Endodermal cell (in vitro differentiated cells): ENCODE measurements around the gene POC1A. TPM values are rescaled to one million over a fixed set of nuclear protein-coding genes. Genes with fewer than 3 reads are reported as not detected.

Source experiments
- DNase-seq: peaks from one replicate; pipeline ENCODE4 v3.0.0-alpha.2; 2017
- H3K27ac ChIP-seq: 2 replicates; pipeline ENCODE4 v1.5.1; 2013; ENCODE audit warnings: mild to moderate bottlenecking, low read depth, low read length, moderate library complexity
- H3K27me3 ChIP-seq: 2 replicates; pipeline ENCODE4 v1.6.1; 2013; ENCODE audit warnings: mild to moderate bottlenecking, low read length, moderate library complexity; ENCODE audit not compliant: insufficient read depth, control insufficient read depth, poor library complexity, severe bottlenecking
- H3K36me3 ChIP-seq: 2 replicates; pipeline ENCODE4 v1.7.0; 2013; ENCODE audit warnings: mild to moderate bottlenecking, low read length, moderate library complexity; ENCODE audit not compliant: control insufficient read depth, insufficient read depth
- H3K4me1 ChIP-seq: one replicate; pipeline ENCODE4 v1.7.0; 2013; ENCODE audit warnings: low read length; ENCODE audit not compliant: control insufficient read depth, insufficient read depth
- H3K4me3 ChIP-seq: 2 replicates; pipeline ENCODE4 v1.5.1; 2013; ENCODE audit warnings: mild to moderate bottlenecking, low read length, moderate library complexity
- H3K9ac ChIP-seq: 2 replicates; pipeline ENCODE4 v1.6.1; 2013; ENCODE audit warnings: mild to moderate bottlenecking, low read length, moderate library complexity; ENCODE audit not compliant: poor library complexity, severe bottlenecking; ENCODE audit errors: extremely low read depth
- H3K9me3 ChIP-seq: 2 replicates; pipeline ENCODE4 v1.6.1; 2013; ENCODE audit warnings: mild to moderate bottlenecking, low read length, moderate library complexity; ENCODE audit not compliant: control insufficient read depth
- H3K27ac Mint-ChIP-seq: 2 replicates; pipeline ENCODE4 v1.8.0; 2020; ENCODE audit warnings: mixed read lengths
- H3K27me3 Mint-ChIP-seq: 2 replicates; pipeline ENCODE4 v1.8.0; 2021; ENCODE audit warnings: mild to moderate bottlenecking, mixed read lengths; ENCODE audit not compliant: insufficient read depth
- H3K36me3 Mint-ChIP-seq: 2 replicates; pipeline ENCODE4 v1.8.0; 2020; ENCODE audit warnings: low read depth, mixed read lengths
- H3K4me1 Mint-ChIP-seq: 2 replicates; pipeline ENCODE4 v1.8.0; 2020; ENCODE audit warnings: mixed read lengths
- H3K4me3 Mint-ChIP-seq: 2 replicates; pipeline ENCODE4 v1.8.0; 2020; ENCODE audit warnings: mild to moderate bottlenecking, moderate library complexity, mixed read lengths
- H3K9me3 Mint-ChIP-seq: 2 replicates; pipeline ENCODE4 v1.8.0; 2020; ENCODE audit warnings: mild to moderate bottlenecking, mixed read lengths
- CTCF ChIP-seq: fragments of 200-600 bp; sonication (generic); conservative IDR thresholded peaks from 2 replicates; pipeline ENCODE4 v1.5.0; 2021; ENCODE audit warnings: antibody characterized with exemption, mild to moderate bottlenecking
- WGBS, 2 experiments: methylation state at CpG; one replicate each; pipeline versions ENCODE4 v1.1.5 to v1.1.7; 2013; ENCODE audit warnings: missing lambda C conversion rate in 2 of 2, mixed read lengths in 1 of 2; ENCODE audit not compliant: insufficient coverage in 1 of 2, insufficient read length in 1 of 2; 5-methylcytosine and 5-hydroxymethylcytosine counted together
- total RNA-seq, 2 donors: library from RNA; stranded (reverse); fragmentation: NEBNext Ultra II Directional in 1 of 2; extraction: Animal tissue kit (Norgen Biotek cat#: 25700) in 1 of 2; gene quantifications; 2 replicates in 1 of 2; 3 replicates in 1 of 2; pipeline ENCODE4 v1.2.1, GENCODE V29; 2021

POC1A gene
- total RNA-seq, 2 donors from 2014 or later = 19.7 to 24.0 TPM

GRCh38 chr3:52136513-52136912, 17.7 kb downstream of the POC1A start:
- no peak overlapping the region for H3K4me3 Mint-ChIP-seq
- DNase-seq = no peak
- WGBS, 2 experiments = 95% methylated on average over 9 of the region's 9 CpGs
- no peak overlapping the region for H3K4me3 ChIP-seq
- no peaks in the 10 kb centered on the region for H3K4me1 ChIP-seq
- H3K27me3 Mint-ChIP-seq = no peaks in the 10 kb centered on the region
- H3K9ac ChIP-seq = no peak overlapping the region
- no peaks in the 10 kb centered on the region for H3K27me3 ChIP-seq
- peaks cover 6% of the 10 kb centered on the region for H3K36me3 ChIP-seq
- no peak for TF ChIP-seq CTCF
- H3K36me3 Mint-ChIP-seq = peaks cover 20% of the 10 kb centered on the region
- H3K9me3 Mint-ChIP-seq = no peaks in the 10 kb centered on the region
- H3K4me1 Mint-ChIP-seq = no peaks in the 10 kb centered on the region
- H3K27ac Mint-ChIP-seq = no peak overlapping the region
- H3K9me3 ChIP-seq = no peaks in the 10 kb centered on the region
- H3K27ac ChIP-seq = no peak overlapping the region

DNA sequence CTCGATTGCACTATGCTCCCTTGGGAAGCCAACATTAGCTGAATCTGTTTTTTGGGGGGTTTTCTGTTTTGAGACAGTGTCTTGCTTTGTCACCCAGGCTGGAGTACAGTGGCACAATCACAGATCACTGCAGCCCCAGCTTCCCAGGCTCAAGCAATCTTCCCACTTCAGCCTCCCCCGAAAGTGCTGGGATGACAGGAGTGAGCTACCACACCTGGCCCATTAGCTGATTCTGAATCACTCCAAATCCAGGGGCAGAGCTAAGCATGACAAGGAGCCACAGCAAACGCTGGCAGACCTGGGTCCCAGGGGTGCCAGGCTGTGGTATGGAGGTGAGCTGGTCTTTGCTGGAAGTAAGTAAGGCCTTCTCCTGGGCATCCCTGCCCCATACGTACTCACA, 18.9 kb downstream of the POC1A start:
- Histone ChIP-seq H3K9me3 (no peaks in the 10 kb centered on the region), H3K9ac (no peak overlapping the region), H3K27ac (no peak overlapping the region), H3K27me3 (no peaks in the 10 kb centered on the region), H3K4me1 (no peaks in the 10 kb centered on the region), H3K36me3 (peaks cover 6% of the 10 kb centered on the region), H3K4me3 (no peak overlapping the region)
- Mint-ChIP-seq H3K27me3 (no peaks in the 10 kb centered on the region), H3K9me3 (no peaks in the 10 kb centered on the region), H3K4me1 (no peaks in the 10 kb centered on the region), H3K4me3 (no peak overlapping the region), H3K27ac (no peak overlapping the region), H3K36me3 (peaks cover 17% of the 10 kb centered on the region)
- 89 to 100% methylated on average over 3 to 4 of the region's 4 CpGs for WGBS, 2 experiments
- TF ChIP-seq CTCF = no peak
- DNase-seq = no peak

GRCh38 chr3:52134761-52135160, 19.5 kb downstream of the POC1A start:
- Histone ChIP-seq H3K27me3 (no peaks in the 10 kb centered on the region), H3K9ac (no peak overlapping the region), H3K4me3 (no peak overlapping the region), H3K4me1 (no peaks in the 10 kb centered on the region), H3K27ac (no peak overlapping the region), H3K36me3 (peaks cover 6% of the 10 kb centered on the region), H3K9me3 (no peaks in the 10 kb centered on the region)
- Mint-ChIP-seq H3K4me1 (peaks cover 3% of the 10 kb centered on the region), H3K36me3 (peaks cover 17% of the 10 kb centered on the region), H3K27ac (no peak overlapping the region), H3K27me3 (no peaks in the 10 kb centered on the region), H3K9me3 (no peaks in the 10 kb centered on the region), H3K4me3 (no peak overlapping the region)
- TF ChIP-seq CTCF = no peak
- no peak for DNase-seq
- WGBS, 2 experiments = 90 to 94% methylated on average over 3 of the region's 3 CpGs
